ENCODE measurements around the gene DCDC2B.

DCDC2B gene

GRCh38 chr1:32197074-32197473 is 11.8 kb upstream of the DCDC2B start:
- DNase-seq (no peak), ATAC-seq (no peak)

- no peak for DNase-seq
- ATAC-seq = no peak
Observed at GRCh38 chr1:32197837-32198236, 11.1 kb upstream of the DCDC2B start.

DNA sequence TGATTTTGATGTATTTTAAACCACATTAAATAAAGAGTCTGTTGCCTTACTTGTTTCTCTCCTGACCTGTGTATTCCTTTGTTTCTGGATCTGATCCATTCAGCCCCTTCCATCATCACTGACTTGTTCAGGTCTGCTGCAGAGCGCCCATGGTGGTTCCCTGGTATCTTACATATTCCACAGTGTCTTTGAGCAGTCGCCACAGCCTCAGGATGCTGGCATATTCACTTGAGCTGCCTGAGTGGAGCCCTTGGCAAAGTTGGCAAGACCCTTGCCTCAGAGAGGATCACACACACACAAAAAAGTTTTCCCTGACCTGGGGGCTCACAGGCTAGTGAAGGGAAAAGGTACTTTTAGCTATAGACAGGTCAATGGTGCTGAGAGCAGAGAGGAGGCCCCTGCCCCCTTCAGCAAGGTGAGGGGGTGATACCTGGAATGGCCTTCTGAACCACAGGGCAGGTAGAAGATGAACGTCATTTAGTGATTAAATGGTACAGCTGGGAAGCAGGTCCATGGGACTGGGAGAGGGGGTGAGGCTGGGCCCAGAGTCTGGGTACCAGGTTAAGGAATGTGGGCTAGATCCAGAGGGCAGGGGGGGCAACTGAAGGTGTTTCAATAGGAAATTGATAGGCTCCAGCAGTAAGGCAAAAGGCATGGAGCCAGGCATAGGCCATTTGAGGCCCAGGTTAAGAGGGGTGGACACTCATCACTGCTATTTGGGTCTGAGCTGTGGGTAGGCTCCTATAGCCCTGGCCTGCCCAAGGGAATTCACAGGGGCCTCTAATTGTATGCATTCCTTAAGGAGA is 10.4 kb upstream of the DCDC2B start:
- DNase-seq = no peak
- ATAC-seq = no peak

DNA sequence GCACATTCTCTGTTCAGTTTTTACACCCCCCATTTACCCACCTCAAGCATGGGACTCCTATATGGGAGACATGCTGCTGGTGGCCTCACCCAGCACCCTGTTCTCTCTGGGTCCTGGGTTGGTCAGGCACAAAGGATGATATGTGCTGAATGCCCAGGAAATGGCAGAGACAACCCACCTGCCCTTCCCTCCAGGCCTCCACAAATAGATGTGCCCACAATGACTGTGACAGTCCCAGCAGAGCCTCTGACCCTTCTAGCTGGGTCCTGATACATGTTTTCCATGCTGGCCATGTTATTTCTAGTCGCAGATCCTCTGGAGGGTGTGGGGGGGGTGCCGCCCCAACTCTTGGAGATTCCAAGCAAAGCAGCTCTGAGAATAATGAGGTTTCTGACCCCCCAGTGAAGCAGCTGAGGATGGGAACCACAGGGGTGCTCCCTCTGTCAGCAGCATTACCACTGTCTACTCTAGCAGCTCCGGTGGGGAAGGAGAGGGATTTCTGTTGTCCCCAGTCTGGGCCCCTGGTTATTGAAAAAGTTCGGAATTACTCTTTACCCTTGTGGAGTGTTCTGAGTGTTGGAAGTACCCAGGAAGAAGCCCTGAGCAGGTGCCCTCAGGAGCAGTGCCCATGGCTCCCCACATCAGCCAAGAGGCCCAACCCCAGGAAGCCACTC is 9.7 kb upstream of the DCDC2B start:
- no peak for ATAC-seq
- DNase-seq = no peak

DNA sequence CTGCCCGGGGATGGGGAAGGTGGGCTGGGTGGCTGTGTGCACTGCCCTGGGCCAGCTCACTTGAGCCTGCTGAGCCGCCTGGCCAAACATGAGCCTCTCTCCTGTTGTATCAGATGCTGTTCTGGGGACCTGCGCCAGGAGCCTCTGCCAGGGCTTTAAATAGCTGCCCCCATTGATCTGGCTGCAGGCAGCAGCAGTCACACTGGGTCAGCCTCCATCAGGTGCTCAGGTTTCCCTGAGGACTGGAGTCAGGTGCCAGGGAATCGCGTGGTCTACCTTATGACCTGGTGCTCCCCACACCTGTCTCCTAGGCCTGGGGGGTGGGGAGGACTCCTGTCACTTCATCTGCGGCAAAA is 9.2 kb upstream of the DCDC2B start:
- ATAC-seq = no peak
- no peak for DNase-seq

GRCh38 chr1:32200226-32201010 is 8.5 kb upstream of the DCDC2B start, which contains the start of gene CCDC28B:
Gene CCDC28B (plus strand): TSS chr1:32200595. CDS start chr1:32201936, 1,341 bp downstream.
- DNase-seq = peak; percentile 77

DNA sequence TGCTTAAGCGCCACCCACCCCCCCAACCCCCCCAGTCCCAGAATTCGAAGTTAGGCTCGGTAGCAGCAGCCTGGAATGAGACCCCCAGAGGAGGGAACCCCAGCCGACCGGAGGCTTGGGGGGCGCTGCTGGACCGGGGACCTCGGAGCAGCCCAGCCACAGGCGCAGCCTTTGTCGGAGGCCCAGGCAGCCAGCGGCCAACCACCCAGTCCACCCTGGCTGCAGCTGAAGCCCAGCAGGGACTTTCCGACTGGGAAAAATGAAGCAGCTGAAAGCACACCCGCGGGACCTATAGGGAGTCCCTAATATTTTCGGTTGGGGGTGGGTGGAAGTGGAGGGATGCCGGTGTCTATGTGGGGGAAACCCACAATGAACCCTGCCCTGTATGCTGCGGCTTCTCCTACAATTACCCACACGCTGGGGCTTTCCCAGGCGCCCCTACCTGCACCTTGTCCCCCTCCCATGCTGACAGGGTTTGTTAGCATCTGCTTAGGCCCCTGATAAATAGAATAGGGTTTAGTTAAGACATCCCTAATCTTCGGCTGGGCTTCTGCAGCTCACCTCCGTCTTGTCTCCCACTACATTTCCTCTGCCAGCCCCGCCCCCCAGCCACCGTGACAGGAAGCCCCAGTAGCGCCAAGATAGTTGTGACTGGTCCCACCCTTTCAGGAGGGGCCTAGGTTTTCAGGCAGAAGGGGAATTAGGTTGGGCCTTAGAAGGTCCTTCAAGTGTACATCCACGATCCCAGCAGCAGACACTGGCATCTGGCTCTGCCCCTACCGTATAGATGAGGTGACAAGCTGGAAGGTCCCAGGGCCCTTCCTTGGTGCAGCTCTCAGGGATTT is 7.7 kb upstream of the DCDC2B start:
- DNase-seq (peak; percentile 90), ATAC-seq (peak; percentile 56)

More at GRCh38 chr1:32200226-32201010, 8.5 kb upstream of the DCDC2B start, which contains the start of gene CCDC28B:
- peak; percentile 50 for ATAC-seq

GRCh38 chr1:32204943-32205361 is 3.9 kb upstream of the DCDC2B start:
- DNase-seq (no peak), ATAC-seq (no peak)

DNA sequence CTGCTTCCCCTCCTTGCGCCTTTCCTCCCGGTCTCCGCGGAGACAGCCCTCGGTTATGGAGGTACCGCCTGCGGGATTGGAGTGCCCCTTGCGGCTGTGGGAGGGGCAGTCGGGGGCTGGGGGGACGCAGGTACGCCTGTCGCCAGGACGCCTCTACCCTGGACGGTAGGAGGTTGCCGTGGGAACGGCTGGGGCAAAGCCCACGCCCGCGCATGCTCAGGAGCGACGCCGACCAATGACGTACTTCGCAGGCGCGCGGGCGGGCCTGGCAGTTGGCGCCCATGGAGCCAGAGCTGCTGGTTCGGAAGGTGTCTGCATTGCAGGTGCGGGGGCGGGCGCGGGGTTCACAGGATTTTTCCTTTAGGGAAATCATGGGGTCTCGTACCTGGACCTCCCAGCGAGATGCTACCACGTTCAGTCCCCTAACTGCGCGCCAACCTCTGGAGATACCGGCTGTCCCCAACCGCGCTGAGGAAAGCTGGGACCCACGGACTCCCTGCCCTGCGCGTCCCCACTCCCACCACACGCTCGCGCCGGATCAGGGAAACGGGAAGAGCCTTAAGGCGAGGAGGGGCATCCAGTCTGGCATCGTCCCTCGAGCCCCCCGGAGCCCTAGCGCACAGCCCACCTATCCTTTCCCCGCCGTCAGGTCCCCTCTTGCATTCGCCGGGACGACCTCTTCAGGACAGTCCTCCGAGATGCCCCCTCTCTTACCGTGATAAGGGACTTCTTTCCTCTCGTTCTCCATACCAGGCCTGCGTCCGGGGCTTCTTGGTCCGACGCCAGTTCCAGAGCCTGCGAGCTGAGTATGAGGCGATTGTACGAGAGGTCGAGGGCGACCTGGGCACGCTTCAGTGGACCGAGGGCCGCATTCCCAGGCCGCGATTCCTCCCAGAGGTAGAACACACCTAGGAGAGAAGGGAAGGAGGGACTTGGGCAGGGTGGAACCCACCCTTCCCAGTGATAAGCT is 3.2 kb upstream of the DCDC2B start, which contains the start of gene IQCC:
TSS of gene IQCC (plus strand) at position 271 of the 970 bp plus-strand sequence. CDS start at position 282, 11 bp downstream.
- peak; percentile 60 for ATAC-seq
- DNase-seq = peak; percentile 90

DNA sequence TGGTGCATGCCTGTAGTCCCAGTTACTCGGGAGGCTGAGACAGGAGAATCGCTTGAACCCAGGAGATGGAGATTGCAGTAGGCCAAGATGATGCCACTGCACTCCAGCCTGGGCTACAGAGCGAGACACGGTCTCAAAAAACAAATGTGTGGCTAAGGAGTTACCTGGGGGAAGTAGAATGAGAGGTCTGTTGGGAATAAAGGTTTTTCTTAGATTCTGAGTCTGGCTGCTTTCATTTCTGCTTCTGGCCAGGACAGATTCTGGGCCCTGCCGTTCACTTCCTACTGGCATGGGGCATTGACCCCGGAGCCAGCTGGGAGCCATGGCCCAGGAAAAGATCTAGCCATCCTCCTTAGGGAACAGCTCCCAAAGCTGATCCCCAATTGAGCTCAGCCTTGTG is 420 bp upstream of the DCDC2B start:
- DNase-seq (no peak), ATAC-seq (no peak)

- DNase-seq = peak; percentile 72
- peak; percentile 76 for ATAC-seq
Observed at GRCh38 chr1:32215629-32216480, 7.0 kb downstream of the DCDC2B start.

- no peak for ATAC-seq
Observed at GRCh38 chr1:32216566-32216965, 7.7 kb downstream of the DCDC2B start.

DNA sequence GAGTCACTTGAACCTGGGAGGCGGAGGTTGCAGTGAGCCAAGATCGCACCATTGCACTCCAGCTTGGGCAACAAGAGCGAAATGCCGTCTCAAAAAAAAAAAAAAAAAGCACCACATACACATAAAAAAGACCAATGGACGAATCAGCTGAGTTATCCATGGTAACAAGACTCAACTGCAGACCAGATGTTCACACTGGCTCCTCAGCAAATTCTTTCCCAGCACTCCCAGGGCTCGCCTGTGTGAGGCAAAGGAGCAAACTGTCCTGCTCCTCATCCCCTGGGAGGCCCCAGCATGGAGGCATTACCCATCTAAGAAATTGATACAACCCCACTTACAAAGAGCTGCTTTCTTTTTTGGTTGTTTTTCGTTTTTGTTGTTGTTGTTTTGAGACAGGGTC is 10.1 kb downstream of the DCDC2B start:
- no peak for DNase-seq
- no peak for ATAC-seq

More at GRCh38 chr1:32216566-32216965, 7.7 kb downstream of the DCDC2B start:
- DNase-seq = no peak

DNA sequence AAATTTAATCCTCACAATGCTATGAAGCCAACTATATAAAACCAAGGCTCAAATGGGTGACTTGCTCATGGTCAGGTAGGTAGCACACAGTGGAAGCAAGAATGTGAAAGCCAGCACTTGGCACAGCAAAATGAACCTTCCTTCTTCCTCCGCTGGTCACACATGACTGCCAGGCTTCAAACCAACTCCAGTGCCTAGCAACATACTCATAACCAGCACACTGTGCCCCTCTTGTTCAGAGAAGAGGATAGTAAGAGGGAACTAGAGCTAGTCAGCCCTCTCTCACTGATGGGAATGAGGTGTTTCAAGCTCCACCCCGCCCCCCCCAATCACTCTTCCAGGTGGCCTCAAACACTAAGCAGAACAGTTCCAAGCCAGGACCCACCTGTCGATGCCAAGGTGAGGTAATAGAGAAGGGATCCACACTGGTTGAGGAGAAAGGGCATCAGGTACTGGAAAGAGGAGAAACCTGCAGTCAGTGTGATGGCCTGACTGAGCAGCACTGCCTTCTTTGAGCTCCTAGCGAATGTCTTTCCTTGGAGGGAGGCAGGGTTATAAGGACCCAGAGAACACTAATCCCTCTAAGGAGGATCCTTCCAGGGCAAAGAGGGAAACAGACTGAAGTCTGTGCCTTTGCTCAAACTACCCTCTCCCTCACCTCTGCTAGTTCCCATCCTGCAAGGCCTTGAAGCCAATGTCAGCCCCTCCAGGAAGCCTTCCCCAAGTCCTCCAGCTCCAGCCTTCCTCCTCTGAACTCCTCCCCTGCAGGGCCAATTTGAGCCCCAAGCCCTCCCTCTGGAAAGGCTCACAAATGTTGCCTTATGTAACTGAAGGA is 12.1 kb downstream of the DCDC2B start:
- DNase-seq = no peak
- no peak for ATAC-seq

DNA sequence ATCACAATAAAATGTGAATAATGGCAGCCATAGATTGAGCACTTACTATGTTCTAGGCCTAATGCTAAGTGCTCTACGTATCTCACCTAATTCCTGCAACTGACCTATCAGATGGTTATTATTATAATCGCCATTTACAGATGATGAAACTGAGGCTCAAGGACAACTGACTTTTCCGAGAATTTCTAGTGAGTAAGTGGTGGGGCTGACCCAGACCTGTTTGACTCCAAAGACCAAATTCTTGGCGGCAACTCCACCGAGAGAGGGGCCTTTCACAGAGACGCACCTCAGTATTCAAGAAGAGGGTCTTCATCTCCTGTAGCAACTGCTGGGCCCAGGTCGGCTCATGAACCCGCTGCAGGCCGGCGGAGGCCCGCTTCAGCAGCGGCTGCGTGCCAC is 12.7 kb downstream of the DCDC2B start:
- DNase-seq (no peak), ATAC-seq (no peak)

DNA sequence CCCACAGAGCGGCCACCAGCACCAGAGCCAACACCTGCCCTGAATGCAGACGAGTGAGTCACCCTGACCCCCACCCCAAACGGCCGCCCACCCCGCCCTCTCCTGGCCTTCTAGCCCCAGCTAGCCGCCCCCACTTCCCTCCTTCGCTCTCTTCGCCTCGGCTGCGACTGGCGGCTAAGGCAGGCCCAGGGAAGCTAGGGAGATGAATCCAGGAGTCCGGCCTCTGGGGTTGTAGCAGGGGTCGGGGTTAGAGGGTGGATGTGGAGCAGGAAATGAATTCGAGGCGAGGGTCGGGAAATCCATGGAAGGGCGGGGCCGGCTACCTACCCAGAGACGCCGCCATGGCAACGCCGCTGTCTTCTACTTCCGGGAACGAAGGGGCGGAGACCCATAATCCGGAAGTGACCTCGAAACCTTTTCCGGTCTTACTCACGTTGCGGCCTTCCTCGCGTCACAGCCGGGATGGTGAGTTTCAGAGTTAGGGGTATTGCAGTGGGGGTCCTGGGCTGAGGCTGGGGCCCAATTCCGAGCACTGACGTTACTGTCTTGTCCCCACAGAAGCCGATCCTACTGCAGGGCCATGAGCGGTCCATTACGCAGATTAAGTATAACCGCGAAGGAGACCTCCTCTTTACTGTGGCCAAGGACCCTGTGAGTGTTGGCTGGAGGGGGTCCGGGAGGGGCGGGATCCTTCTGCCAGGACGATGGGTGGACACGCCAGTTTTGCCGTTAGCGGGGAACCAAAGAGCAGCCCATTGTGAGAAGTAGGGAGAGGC is 13.3 kb downstream of the DCDC2B start, which contains the start of the genes EIF3I and TMEM234:
TSS of gene EIF3I (plus strand) at position 428 of the 776 bp plus-strand sequence. CDS start at position 463, 35 bp downstream.
TSS of gene TMEM234 (minus strand) at position 374 of the 776 bp plus-strand sequence. CDS start at position 343, 31 bp downstream.
- peak; percentile 94 for ATAC-seq
- DNase-seq = peak; percentile 91

- ATAC-seq = no peak
- DNase-seq = no peak
Observed at GRCh38 chr1:32223683-32224082, 14.8 kb downstream of the DCDC2B start.

Data from stimulated activated naive CD8-positive, alpha-beta T cell treated with anti-CD3 and anti-CD28 coated beads, Interleukin-15, Interleukin-2, amounts not matched to agents 100 U/mL and 50 U/mL, for 24 hours (primary cell).